Transverse colon (tissue), 3 donors: Measurements from ENCODE around the gene OXA1L.

ENCODE experiments used
- CTCF ChIP-seq, 5 experiments: fragments of 200-600 bp in 3 of 5; fragments of 450-650 bp in 2 of 5; sonication (generic) in 3 of 5; IDR thresholded peaks; 1 replicate in 2 of 5; 2 replicates in 3 of 5; pipeline ENCODE4 v1.5.1; 2016 to 2017; ENCODE audit warnings: antibody characterized with exemption in 5 of 5, inconsistent platforms in 3 of 5, mild to moderate bottlenecking in 2 of 5, moderate library complexity in 1 of 5
- POLR2A ChIP-seq: fragments of 450-650 bp; IDR thresholded peaks from one replicate; pipeline ENCODE4 v1.6.1; 2016; ENCODE audit warnings: antibody characterized with exemption, mild to moderate bottlenecking, moderate library complexity

DNA sequence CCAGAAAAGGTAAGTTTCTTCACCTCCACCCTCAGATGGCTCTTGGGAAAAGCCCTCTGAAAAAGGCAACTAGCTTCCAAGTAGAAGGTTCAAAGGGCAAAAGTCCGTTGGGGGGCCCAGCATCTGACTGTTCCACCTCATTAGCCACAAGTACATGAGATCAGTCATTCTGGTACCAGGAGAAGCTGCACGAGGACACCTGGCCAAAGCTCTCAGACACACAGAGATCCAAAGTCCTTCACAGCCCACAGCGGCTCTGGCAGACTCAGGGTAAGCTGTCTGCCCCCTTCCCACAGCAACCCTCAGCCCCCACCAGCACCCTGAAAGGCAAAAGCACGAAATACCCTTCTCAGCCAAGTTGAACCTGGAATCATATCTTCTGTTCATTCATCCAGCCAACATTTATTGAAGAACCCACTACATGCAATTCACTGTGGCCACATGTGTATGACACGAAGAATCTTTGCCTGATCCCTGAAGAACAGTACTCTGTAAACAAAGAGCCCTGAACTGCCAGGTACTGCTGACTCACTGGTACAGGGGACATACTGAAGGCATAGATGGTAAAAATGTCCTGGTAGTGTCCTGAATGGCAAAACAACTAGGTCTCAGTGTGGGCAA is 29.7 kb downstream of the OXA1L start:
- TF ChIP-seq CTCF (IDR thresholded peaks at IDR 0.05) (no peak), POLR2A (no peak)
